HG02763 (cell line): ENCODE measurements around the gene CTNNA3.
"Not testable (repeated sequence)": the region's sequence is repeated elsewhere in the genome, so short reads cannot be mapped to it uniquely, and the experiment has no call there.

Source experiments
- ATAC-seq: cut with Tn5 transposase; IDR thresholded peaks from one replicate; pipeline ENCODE4 v1.9.1; 2021; ENCODE audit warnings: mild to moderate bottlenecking, moderate library complexity; ENCODE audit not compliant: unreplicated experiment

Gene CTNNA3

DNA sequence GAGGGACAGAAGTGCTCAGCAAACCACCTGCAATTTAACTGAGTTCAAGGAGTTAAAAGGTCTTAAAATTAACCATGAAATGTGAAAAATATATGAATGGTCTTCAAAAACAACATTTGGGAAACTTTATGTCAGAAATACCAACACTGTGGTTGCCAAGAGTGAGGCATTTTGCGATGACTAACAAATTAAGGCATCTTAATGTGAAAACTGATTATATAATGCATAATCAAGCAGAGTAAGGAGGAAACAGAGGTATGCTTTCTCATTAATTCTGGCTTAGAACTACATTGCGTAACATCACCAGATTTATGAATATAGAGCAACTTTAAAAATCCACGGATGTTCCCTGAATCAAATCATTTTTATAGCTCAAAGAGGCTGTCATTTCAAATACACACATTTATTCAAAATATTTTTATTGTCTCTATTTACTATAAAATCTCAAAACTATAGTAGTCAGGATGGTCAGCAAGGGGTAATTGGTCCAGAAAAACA, 434.6 kb downstream of the CTNNA3 start:
- no peak for ATAC-seq

DNA sequence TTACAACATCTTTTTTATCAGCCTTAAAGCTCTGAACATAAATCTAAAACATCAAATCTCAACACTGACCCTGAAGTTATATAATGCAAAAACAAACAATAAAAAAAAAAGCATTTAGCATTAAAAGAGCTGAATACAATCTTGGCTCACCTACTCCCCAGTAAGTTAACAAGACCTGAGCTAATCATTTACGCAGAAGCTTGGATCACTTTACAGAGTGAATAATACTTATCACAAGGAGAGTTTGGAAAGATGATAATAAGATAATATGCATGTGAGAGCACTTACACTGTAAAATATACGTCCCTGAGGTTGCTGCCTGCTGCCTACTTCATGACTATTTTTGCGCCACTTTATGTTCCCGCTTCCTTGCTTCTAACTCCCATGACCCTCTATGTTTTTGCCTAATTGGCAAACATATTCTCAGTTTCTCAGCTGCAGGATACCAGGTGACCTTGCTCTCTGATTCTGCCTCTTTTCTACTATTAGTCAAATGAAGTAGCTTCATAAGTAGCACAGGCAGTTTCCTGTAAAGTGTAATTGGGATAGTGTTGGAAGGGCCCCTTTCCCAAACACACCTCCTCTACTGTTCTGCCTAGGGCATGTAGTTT, 436.6 kb downstream of the CTNNA3 start:
- no peak for ATAC-seq

DNA sequence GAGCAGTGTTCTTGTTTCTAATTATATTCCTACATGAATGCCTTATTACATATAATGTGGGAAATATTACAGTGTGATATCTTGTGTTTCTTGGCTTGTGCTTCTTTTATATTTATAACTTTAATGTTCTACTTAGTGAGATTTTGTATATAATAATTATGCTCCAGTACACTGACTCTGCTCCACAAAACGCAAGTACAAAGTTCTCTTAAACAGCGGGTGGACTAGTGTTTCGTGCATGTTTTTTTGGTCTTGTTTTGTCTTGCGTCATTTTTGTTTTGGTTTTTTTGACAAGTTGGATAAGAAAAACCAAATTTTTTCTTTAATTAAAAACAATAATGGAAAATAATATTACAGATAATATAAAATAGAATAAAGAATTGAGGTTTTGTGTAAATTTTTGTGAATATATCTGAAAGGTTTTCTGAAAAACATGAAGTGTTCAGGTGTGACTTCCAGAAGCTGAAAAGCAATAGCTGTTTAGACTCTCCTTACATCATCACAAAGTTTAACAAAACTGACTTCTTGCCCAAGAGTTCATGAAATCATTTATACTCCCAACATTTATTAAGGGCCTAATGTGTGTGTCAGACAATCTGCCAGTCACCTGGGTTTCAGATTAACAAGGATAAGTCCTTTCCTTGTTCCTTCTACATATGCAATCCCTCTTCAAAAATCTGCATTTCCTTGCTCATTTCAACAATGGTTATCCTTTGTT, 438.4 kb downstream of the CTNNA3 start:
- no peak for ATAC-seq

DNA sequence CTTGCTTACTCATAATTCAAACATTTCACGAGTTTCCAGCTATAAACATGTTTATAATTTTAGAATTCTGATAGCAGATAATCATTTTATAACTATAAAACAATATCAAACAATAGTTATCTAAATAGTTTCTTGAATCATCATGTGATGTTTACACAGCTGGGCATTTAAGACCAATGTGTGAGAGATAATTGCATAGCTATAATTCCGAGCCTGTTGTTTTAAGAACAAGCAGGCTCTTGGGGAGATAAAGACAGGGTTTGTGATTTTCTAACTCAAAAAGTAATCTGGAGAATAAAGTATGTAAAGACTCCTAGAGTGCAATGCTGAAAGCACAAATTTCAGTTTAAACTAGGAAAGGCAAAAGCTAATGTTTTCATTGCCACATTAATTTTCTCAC, 439.0 kb downstream of the CTNNA3 start:
- ATAC-seq: no peak

DNA sequence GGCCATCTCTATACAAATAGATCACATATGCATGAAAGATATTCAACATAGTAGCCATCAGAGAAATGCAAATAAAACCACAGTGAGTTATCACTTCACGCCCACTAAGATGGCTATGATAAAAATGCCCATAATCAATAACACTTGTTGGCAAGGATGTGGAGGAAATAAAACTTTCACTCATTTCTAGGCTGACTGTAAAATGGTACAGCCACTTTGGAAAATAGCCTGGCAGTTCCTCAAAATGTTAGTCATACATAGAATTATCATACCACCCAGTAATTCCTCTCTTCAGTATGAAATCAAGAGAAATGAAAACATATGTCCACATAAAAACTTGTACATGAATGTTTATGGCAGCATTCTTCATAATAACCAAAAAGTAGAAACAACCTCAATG, 445.3 kb downstream of the CTNNA3 start:
- ATAC-seq: no peak

DNA sequence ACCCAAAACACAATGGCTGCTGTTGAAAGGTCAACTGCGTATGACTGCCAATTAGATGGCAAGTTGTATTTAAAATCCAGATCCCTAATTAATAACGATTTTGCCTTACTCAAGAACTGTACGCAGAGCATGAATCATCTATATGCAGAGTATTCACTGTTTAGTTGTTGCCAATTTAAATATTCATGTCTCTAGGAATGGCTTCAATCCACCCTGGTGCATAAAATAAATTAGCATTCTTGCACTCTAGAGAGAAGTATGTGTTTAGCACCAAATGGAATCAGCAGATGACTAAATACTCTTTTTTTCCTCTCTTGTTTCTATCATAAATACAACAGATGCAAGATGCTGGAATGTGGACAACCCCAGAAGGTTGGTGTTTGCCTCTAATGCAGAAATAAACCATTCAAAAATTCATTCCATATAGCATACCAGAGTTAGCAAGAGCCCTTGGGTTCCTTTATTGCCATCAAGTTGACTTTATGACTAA, 449.9 kb downstream of the CTNNA3 start:
- ATAC-seq: no peak

DNA sequence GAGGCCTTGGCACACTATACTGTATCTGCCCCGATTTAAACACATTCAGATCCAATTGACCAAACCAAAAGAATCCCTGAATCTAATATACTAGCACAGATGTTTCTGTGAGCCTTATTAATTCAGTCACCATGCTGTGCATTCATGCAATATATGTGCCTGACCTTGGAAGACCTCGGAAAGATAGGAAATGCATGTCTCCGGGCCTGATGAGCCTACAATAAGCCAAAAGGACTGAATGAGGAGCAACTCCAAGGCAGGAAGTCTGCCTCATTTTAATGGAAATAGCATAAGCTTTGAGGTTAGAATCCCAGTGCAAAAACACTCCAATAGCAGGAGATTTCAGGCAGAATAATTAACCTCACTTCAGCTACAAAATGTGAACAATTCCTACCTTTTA, 453.5 kb downstream of the CTNNA3 start:
- ATAC-seq: no peak

DNA sequence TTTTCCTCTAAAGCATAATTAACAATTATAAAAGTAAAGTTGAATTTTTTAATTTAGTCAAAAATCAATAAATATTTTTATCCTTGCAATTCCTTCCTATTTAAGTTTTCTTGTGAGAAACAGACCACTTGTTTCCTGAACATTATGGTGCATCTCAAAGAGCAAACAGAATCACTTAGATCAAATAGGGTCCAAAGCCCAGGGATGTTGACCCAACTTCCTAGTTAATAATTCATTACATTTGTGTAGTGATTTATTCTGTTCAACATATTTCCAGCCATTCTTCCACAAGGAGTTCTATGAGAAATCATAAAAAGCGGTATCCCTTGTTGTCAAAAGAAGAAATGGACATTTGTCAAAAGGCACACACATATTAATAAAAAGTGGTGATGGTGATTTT, 454.5 kb downstream of the CTNNA3 start:
- ATAC-seq: no peak

DNA sequence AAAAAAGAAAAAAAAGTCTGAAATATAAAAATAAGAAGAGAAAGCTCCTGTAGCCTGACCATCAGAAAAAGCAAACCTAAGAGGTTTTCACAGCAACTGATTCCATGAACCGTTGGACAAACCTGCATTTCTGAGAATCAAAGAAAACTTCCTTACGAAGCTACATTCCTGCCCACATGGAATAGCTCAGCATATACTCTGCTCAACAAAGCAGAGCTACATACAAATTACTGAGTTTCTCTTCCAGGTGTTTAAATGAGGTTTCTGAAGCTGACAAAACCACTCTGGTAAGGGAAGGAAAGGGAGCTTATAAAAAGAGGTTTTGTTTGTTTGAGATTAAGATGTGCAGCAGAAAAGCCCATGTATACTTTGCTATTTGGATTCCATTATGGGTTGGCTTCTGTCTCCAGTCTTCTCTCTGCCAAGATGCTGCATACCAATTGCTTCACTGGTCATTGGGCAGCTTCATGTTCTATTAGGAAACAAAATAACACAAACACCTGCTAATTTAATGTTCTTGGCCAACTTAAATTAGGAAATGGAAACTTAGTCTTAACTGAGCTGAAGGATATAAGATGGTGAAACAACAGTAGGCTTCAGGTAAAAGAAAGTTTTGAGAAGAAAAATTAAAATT, 456.0 kb downstream of the CTNNA3 start:
- ATAC-seq: no peak

DNA sequence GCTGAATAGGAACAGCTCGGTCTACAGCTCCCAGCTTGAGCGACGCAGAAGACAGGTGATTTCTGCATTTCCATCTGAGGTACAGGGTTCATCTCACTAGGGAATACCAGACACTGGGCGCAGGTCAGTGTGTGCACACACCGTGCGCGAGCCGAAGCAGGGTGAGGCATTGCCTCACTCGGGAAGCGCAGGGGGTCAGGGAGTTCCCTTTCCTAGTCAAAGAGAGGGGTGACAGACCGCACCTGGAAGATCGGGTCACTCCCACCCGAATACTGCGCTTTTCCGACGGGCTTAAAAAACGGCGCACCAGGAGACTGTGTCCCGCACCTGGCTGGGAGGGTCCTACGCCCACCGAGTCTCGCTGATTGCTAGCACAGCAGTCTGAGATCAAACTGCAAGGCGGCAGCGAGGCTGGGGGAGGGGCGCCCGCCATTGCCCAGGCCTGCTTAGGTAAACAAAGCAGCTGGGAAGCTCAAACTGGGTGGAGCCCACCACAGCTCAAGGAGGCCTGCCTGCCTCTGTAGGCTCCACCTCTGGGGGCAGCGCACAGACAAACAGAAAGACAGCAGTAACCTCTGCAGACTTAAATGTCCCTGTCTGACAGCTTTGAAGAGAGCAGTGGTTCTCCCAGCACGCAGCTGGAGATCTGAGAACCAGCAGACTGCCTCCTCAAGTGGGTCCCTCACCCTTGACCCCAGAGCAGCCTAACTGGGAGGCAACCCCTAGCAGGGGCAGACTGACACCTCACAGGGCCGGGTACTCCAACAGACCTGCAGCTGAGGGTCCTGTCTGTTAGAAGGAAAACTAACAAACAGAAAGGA, 465.1 kb downstream of the CTNNA3 start:
- ATAC-seq: not testable (repeated sequence)

DNA sequence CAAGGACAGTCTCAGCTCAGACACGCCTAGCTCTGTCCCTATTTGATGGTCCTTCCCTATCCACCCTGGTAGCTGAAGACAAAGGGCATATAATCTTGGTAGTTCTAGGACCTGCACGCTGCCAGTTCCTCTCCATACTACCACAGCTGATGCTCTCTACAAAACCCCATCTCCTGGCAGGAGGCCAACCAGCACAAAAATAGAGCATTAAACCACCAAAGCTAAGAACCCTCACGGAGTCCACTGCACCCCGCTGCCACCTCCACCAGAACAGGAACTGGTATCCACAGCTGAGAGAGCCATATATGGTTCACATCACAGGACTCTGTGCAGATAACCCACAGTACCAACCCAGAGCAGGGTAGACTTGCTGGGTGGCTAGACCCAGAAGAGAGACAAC, 470.8 kb downstream of the CTNNA3 start:
- ATAC-seq: no peak

DNA sequence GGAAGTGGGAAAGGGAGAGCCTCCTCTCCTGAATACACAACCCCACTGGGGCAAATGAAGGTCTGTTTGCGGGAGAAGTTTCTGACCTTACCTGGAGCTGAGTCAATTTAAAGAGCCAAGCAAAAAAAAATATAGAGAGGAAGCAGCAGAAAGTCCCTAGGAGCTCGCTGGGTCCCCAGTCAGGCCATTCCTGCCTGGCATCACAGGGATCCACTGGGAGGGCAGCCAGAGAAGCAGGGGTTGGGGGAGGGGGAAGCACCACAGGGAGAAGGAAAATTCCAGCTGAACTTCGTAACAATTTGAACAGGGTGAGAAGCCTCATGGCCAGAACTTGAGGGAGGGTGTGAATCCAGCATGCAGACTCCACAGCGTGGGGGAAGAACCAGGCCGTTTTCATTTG, 471.4 kb downstream of the CTNNA3 start:
- ATAC-seq: no peak

DNA sequence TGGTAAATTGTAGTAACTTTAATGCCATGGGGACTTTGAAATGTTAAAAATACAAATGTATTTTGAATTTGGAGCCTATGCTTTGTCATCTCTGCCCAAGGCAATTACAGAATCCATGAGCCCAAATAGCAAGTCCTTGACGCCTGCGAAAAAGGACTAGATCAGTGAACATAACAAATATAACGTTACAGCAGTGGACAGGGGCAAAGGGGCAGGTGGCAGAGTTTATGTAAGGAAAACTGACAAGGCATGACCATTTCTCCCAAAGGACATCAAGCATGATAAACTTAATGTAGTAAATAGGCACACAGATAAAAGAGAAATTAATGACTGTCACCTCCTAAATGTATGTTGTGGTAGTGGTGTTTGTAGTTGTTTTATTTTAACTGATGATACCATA, 473.1 kb downstream of the CTNNA3 start:
- ATAC-seq: no peak

DNA sequence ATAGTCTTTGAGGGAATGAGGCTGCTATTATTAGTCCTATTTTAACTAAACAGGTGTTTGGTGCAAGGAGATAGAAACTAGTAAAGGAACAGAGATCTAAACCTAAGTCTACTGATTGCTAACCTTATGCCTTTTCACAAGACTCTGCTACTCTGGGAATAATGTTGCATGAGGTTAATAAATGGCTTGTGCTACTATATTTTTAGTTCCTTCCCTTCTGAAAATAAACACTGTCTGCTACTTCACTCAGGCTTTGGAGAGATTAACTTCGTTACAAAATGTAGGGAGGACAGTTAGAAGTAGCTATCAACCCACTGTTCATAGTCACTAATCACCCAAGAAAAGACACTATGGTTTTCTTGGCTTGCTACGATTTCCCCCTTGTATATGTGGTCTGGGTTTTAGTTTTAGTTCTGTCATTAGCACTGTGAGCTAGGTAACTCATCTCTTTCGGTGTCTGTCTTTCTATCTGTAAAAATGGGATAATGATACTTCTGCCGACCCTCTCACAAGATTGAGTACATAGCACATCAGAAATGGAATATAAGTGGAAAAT, 474.0 kb downstream of the CTNNA3 start:
- ATAC-seq: no peak

DNA sequence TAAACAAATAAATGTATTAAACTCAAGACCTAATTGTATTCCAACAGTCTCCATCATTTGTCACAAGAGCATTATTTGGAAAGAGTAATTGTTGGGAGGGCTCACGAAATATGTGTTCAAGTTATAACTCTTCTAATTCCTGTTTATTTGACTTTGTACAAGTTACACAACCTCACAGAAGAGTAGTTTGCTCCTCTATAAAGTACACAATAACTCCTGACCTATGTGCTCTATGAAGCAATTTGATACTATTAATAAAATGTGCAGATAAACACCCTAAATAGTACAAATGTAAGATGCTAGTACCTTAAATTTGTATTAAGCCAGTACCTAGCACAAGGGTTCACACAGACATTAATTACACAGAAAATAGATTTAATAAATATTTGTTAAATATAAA, 484.3 kb downstream of the CTNNA3 start:
- ATAC-seq: no peak

DNA sequence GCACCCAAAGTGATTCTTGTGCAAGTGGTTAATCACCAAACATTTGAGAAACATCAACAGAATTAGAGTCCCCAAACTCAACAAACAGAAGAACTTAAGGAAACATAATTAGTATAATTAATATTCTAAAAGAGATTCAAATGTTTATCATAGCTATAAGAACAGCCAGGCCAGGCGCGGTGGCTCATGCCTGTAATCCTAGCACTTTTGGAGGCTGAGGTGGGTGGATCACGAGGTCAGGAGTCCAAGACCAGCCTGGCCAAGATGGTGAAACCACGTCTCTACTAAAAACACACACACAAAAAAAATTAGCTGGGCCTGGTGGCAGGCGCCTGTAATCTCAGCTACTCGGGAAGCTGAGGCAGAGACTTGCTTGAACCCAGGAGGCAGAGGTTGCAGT, 488.1 kb downstream of the CTNNA3 start:
- not testable (repeated sequence) for ATAC-seq

DNA sequence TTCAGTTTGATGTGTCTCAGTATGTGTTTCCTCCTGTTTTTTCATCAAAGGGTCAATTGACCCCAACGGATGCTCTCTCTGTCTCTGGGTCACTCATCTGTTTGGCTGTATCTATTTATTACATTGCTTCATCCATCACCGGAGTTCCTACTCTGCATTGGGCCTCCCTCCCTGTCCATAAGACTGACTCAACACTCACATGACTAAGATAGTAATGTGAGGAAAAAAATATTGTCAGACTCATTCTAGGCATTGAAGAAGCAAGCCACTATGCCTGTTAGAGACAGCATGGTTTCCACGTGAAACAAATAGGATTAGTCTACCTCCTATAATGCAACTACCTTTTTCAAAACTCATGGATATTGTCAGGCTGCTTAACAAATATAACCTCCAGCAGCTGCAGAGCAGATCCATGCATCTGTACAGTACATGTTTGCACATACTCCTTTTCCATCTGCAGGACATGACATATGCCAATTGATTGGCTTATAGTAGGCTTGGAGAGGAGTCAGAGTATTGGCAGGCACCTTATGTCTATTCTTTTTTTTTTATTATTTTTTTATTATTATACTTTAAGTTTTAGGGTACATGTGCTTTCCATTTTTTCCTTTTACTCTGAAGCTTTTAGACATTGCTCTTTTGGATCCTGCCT, 495.0 kb downstream of the CTNNA3 start:
- no peak for ATAC-seq

DNA sequence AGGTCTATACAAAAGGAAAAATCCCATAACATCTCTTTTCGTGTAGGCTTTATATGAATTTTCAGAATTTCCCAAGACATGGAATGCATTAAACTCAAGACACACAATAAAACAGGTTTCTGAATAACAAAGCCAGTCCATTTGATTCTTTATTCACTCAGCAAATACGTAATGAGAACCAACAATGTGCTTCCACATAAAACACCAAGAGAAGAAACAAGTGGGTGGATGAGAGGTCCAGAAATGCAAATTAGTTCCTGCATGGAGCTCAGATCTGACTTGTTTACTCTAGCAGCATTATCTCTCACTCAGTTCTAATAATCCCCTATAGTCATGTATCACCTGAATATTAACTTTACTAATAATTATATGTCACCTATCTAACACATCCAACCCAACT, 520.6 kb downstream of the CTNNA3 start:
- no peak for ATAC-seq

DNA sequence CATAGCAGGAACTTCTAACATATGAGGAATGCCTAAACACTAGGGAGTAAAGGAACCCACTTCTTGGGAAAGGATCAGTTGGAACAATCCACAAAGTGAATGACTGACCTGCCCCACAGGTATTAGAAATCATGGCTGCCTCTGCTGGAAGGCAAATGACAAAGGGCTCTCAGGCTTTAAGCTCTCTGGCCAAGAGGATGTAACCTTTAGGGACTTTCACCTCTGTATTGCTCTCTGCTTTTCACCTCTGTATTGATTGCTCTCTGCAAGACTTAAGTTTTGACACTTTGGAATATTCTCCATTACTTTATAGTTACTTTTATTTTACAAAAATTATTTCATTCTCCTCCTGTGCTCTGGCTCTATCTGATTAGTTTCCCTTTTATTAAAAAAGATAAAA, 522.2 kb downstream of the CTNNA3 start:
- no peak for ATAC-seq

DNA sequence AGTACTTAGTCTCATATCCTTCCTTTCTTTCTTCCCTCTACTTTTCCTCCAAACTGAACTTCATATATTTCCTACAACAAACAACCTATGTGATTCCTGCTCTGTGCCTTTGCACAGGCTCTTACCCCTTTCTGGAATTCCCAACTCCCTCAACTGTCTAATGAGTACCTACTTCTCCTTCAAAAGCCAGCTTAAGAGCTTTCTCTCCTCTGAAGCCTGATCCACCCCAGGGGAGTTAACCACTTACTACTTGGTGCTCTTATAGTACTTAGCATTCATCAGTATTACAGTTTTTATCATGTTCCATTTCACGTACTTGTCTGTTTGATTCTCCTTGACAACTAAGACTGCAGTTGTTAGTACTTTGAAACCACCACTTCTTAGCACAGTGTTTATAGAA, 524.0 kb downstream of the CTNNA3 start:
- no peak for ATAC-seq
